ENCODE data around the gene CIB2.

GRCh38 chr15:78133801-78134200 lies 2.6 kb upstream of the CIB2 start:
- TF ChIP-seq POLR2AphosphoS5 (IDR thresholded peaks at IDR 0.05) (no peak), POLR2A (IDR thresholded peaks at IDR 0.05) (no peak), CTCF (IDR thresholded peaks at IDR 0.05) (no peak)

Measured in transverse colon (tissue), 4 donors.